Panc1 (cell line): ENCODE data around the gene CABCOCO1. TPM values are rescaled to one million over a fixed set of nuclear protein-coding genes. Genes with fewer than 3 reads are reported as not detected.
A peak's percentile ranks its signal among the peaks of the same experiment; 100 is the strongest.

Source experiments
- ATAC-seq: fragments of 200-7000 bp; cut with Tn5 transposase; 2 replicates; pipeline ENCODE4 v1.9.1; 2020; ENCODE audit warnings: mild to moderate bottlenecking, moderate library complexity
- BruUV-seq: library from RNA; stranded (reverse); fragments of 400-500 nt; replicated peaks from 2 replicates; lab custom pipeline; 2021; lab: Mats Ljungman, UMichigan
- CTCF ChIA-PET: fragments of 300-600 bp; sonication (Branson Sonifier 250); formaldehyde crosslinking; loops from one replicate; lab custom pipeline; 2022; ENCODE audit warnings: antibody characterized with exemption; lab: Charles Lee
- POLR2A ChIA-PET: fragments of 300-600 bp; sonication (Branson Sonifier 250); formaldehyde crosslinking; loops from one replicate; lab custom pipeline; 2022; ENCODE audit warnings: antibody characterized with exemption; lab: Charles Lee
- DNase-seq: peaks from one replicate; pipeline ENCODE4 v3.0.0-alpha.2; 2010; ENCODE audit warnings: low read depth, low spot score
- H3K27ac ChIP-seq: 2 replicates; pipeline ENCODE4 v1.5.1; 2011; ENCODE audit warnings: mild to moderate bottlenecking, low read length, inconsistent platforms
- H3K27me3 ChIP-seq: fragments of 200-500 bp; sonication (Bioruptor generic); 2 replicates; pipeline ENCODE4 v1.6.0; 2014; ENCODE audit warnings: low read length, inconsistent platforms; ENCODE audit not compliant: control insufficient read depth, insufficient read depth
- H3K36me3 ChIP-seq: fragments of 200-500 bp; sonication (Bioruptor generic); 2 replicates; pipeline ENCODE4 v1.5.1; 2014; ENCODE audit warnings: inconsistent platforms, mild to moderate bottlenecking, low read length, moderate library complexity; ENCODE audit not compliant: control insufficient read depth, insufficient read depth
- H3K4me1 ChIP-seq: 2 replicates; pipeline ENCODE4 v1.5.1; 2011; ENCODE audit warnings: inconsistent platforms, mild to moderate bottlenecking, low read length, moderate library complexity; ENCODE audit not compliant: control insufficient read depth, insufficient read depth
- H3K4me3 ChIP-seq, 2 experiments: 2 replicates each; pipeline ENCODE4 v1.5.1; 2011 to 2012; ENCODE audit warnings: low read depth in 2 of 2, low read length in 2 of 2, mild to moderate bottlenecking in 2 of 2, inconsistent platforms in 1 of 2, moderate library complexity in 1 of 2
- H3K9me3 ChIP-seq: fragments of 200-500 bp; sonication (Bioruptor generic); 2 replicates; pipeline ENCODE4 v1.5.1; 2014; ENCODE audit warnings: low read depth, mild to moderate bottlenecking, inconsistent platforms, low read length, moderate library complexity; ENCODE audit not compliant: control insufficient read depth, insufficient read depth
- CTCF ChIP-seq: fragments of 450-650 bp; IDR thresholded peaks from 2 replicates; pipeline ENCODE4 v1.5.1; 2017; ENCODE audit warnings: mild to moderate bottlenecking
- POLR2AphosphoS5 ChIP-seq: IDR thresholded peaks from 2 replicates; pipeline ENCODE4 v1.6.1; 2012; ENCODE audit warnings: mild to moderate bottlenecking, low read depth, low read length, moderate library complexity
- REST ChIP-seq, 2 experiments: IDR thresholded peaks; 2 replicates each; pipeline ENCODE4 v1.6.1; 2011 to 2012; ENCODE audit warnings: low read depth in 2 of 2, control low read depth in 1 of 2, low read length in 1 of 2, mild to moderate bottlenecking in 1 of 2, moderate library complexity in 1 of 2; ENCODE audit not compliant: insufficient read depth in 1 of 2
- SIN3A ChIP-seq: IDR thresholded peaks from 2 replicates; pipeline ENCODE4 v1.6.1; 2012; ENCODE audit warnings: low read depth, mild to moderate bottlenecking, low read length, moderate library complexity, borderline replicate concordance; ENCODE audit not compliant: insufficient read depth
- TCF7L2 ChIP-seq: IDR thresholded peaks from 2 replicates; pipeline ENCODE4 v1.6.1; 2011; ENCODE audit warnings: mild to moderate bottlenecking, low read depth, low read length, inconsistent platforms
- in situ Hi-C: cut with HindIII; loops from 2 replicates; pipeline ENCODE4 v1.10.0; 2016; ENCODE audit warnings: low sequenced_read_pairs, low pct_unique_long_range_greater_than_20kb
- intact Hi-C: fragments of 100-400 bp; cut with micrococcal nuclease; formaldehyde crosslinking; loops from one replicate; pipeline ENCODE4 v1.10.0; 2022; ENCODE audit not compliant: unreplicated experiment
- total RNA-seq: library from RNA; stranded (reverse); gene quantifications from one replicate; pipeline ENCODE4 v1.2.1, GENCODE V29; 2021; ENCODE audit not compliant: unreplicated experiment

CABCOCO1 gene
- total RNA-seq, 1 experiment from 2014 or later = 4.0 TPM

- intact Hi-C loops = no loop called here
- H3K4me3 ChIP-seq = no peak overlapping the region
- peaks cover 8% of the 10 kb centered on the region; the same call in 1 of the 2 replicates for H3K4me1 ChIP-seq
- in situ Hi-C loops = no loop called here
- H3K27ac ChIP-seq = peak overlapping the region; percentile 68; the same call in 1 of the 2 replicates
- H3K27me3 ChIP-seq = no peaks in the 10 kb centered on the region
- POLR2A ChIA-PET = interaction anchor here (0.6 kb wide), 1 partner anchor 102 kb away, joined by 4 read pairs; no protein-coding TSS in a partner anchor
- BruUV-seq = no TSS peak
- H3K36me3 ChIP-seq = no peaks in the 10 kb centered on the region
- no peak for DNase-seq
- TF ChIP-seq TCF7L2 = no peak
- TF ChIP-seq SIN3A = no peak
- no peak for TF ChIP-seq REST (IDR thresholded peaks at IDR 0.05; ENCODE audit: insufficient read depth in 1 of 2, low read depth in 2 of 2, low read length in 1 of 2)
- no peak for TF ChIP-seq POLR2AphosphoS5
- TF ChIP-seq CTCF = no peak
- CTCF ChIA-PET = no interaction called here
- H3K9me3 ChIP-seq = no peaks in the 10 kb centered on the region
- no peak for ATAC-seq
Measured at GRCh38 chr10:61635471-61635870, 27.3 kb upstream of the CABCOCO1 start.

GRCh38 chr10:61635932-61636331 lies 26.8 kb upstream of the CABCOCO1 start:
- peak overlapping the region; percentile 68; the same call in 1 of the 2 replicates for H3K27ac ChIP-seq
- no peak overlapping the region for H3K4me3 ChIP-seq
- H3K9me3 ChIP-seq = no peaks in the 10 kb centered on the region
- CTCF ChIA-PET = no interaction called here
- H3K27me3 ChIP-seq = no peaks in the 10 kb centered on the region
- no TSS peak for BruUV-seq
- DNase-seq (no peak), ATAC-seq (peak; percentile 77)
- in situ Hi-C loops = no loop called here
- TF ChIP-seq POLR2AphosphoS5 = no peak
- TF ChIP-seq TCF7L2 = no peak
- intact Hi-C loops = no loop called here
- no peaks in the 10 kb centered on the region for H3K36me3 ChIP-seq
- POLR2A ChIA-PET = no interaction called here
- H3K4me1 ChIP-seq = peaks cover 8% of the 10 kb centered on the region; the same call in 1 of the 2 replicates

GRCh38 chr10:61639952-61640351 lies 22.8 kb upstream of the CABCOCO1 start:
- in situ Hi-C loops (no loop called here), intact Hi-C loops (no loop called here)
- no peaks in the 10 kb centered on the region for H3K36me3 ChIP-seq
- peak overlapping the region; percentile 31; the same call in 1 of the 2 replicates for H3K27ac ChIP-seq
- H3K9me3 ChIP-seq = no peaks in the 10 kb centered on the region
- CTCF ChIA-PET = no interaction called here
- peaks cover 8% of the 10 kb centered on the region; the same call in 1 of the 2 replicates for H3K4me1 ChIP-seq
- H3K4me3 ChIP-seq = no peak overlapping the region
- no peaks in the 10 kb centered on the region for H3K27me3 ChIP-seq
- TF ChIP-seq POLR2AphosphoS5 (no peak), SIN3A (no peak), REST (IDR thresholded peaks at IDR 0.05; ENCODE audit: insufficient read depth in 1 of 2, low read depth in 2 of 2, low read length in 1 of 2) (no peak), TCF7L2 (no peak), CTCF (no peak)
- BruUV-seq = no TSS peak
- POLR2A ChIA-PET = no interaction called here
- DNase-seq (no peak), ATAC-seq (no peak)
